Body of pancreas (tissue), 4 donors: ENCODE measurements around the gene OSCP1. TPM values are rescaled to one million over a fixed set of nuclear protein-coding genes. Genes with fewer than 3 reads are reported as not detected.

ENCODE experiments used
- ATAC-seq: fragments of 150-250 bp; one replicate; pipeline ENCODE4 v1.9.1; 2016
- DNase-seq, 4 donors: peaks; one replicate each; pipeline ENCODE4 v3.0.0-alpha.2; 2019
- H3K27ac ChIP-seq, 4 donors: fragments of 200-600 bp; sonication (generic); 1 replicate in 3 of 4; 2 replicates in 1 of 4; pipeline versions ENCODE4 v1.5.1 to v1.6.1; 2016 to 2019; ENCODE audit warnings: mild to moderate bottlenecking in 1 of 4, mixed read lengths in 1 of 4, moderate library complexity in 1 of 4
- H3K27me3 ChIP-seq, 2 donors: fragments of 200-600 bp; sonication (generic); one replicate each; pipeline ENCODE4 v1.6.0; 2016; ENCODE audit warnings: mild to moderate bottlenecking in 1 of 2
- H3K36me3 ChIP-seq, 2 donors: fragments of 200-600 bp; sonication (generic); replicated peaks in 1 of 2; 2 replicates each; pipeline ENCODE4 v1.5.1; 2016; ENCODE audit warnings: low read depth in 2 of 2; ENCODE audit not compliant: insufficient read depth in 1 of 2
- H3K4me1 ChIP-seq: fragments of 200-600 bp; sonication (generic); one replicate; pipeline ENCODE4 v1.6.0; 2016
- H3K4me3 ChIP-seq, 2 donors: fragments of 200-600 bp; sonication (generic); 1 replicate in 1 of 2; 2 replicates in 1 of 2; pipeline ENCODE4 v1.5.1; 2016 to 2019
- H3K9me3 ChIP-seq, 3 donors: fragments of 200-600 bp; sonication (generic); 1 replicate in 2 of 3; 2 replicates in 1 of 3; pipeline ENCODE4 v1.5.1; 2016
- CTCF ChIP-seq, 7 experiments: fragments of 450-650 bp in 4 of 7; fragments of 200-600 bp in 3 of 7; sonication (generic) in 3 of 7; IDR thresholded peaks; one replicate each; pipeline ENCODE4 v1.5.1; 2016 to 2019; ENCODE audit warnings: antibody characterized with exemption in 7 of 7
- POLR2A ChIP-seq, 3 donors: fragments of 450-650 bp; IDR thresholded peaks; one replicate each; pipeline ENCODE4 v1.6.1; 2016; ENCODE audit warnings: antibody characterized with exemption in 3 of 3, mild to moderate bottlenecking in 2 of 3
- WGBS, 2 donors: methylation state at CpG; one replicate each; pipeline ENCODE4 v1.1.5; 2017; 5-methylcytosine and 5-hydroxymethylcytosine counted together
- intact Hi-C: fragments of 100-400 bp; cut with DNase I; formaldehyde crosslinking; loops from one replicate; pipeline ENCODE4 v1.15.1; 2023
- total RNA-seq, 2 donors: library from RNA; depleted of rRNA; stranded (reverse); fragments of >200 nt; gene quantifications; one replicate each; pipeline ENCODE4 v1.1.0, GENCODE V29; 2016

OSCP1 gene
- total RNA-seq, 2 donors from 2014 or later, result 2.0 to 3.9 TPM

DNA sequence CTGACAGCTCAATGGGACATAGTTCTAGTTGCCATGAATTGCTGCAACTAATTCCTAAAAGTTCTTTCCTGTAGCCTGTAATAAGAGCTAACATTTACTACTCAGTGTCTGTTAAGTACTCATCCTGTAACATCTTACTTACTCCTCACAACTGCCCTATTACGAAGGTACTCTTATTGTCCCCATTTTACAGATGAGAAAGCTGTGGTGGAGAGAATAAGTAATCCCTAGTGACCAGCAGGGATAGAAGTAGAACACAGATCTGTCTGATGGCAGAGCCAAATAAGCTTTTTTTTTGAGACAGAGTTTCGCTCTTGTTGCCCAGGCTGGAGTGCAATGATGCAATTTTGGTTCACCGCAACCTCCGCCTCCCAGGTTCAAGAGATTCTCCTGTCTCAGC lies 67.6 kb downstream of the OSCP1 start:
- TF ChIP-seq CTCF (IDR thresholded peaks at IDR 0.05), result no peak
- TF ChIP-seq POLR2A (IDR thresholded peaks at IDR 0.05), result no peak
- no peaks in the 10 kb centered on the region for H3K9me3 ChIP-seq
- peak overlapping the region; percentile 48 to 100 (median 99) for H3K27ac ChIP-seq
- H3K36me3 ChIP-seq, result no peaks in the 10 kb centered on the region
- ATAC-seq (no peak), DNase-seq (no peak)
- 62 to 67% methylated on average over 4 of the region's 4 CpGs for WGBS, 2 donors
- no peak overlapping the region for H3K4me3 ChIP-seq
- H3K27me3 ChIP-seq, result no peaks in the 10 kb centered on the region
- intact Hi-C loops, result no loop called here
- H3K4me1 ChIP-seq, result peaks cover 82% of the 10 kb centered on the region

DNA sequence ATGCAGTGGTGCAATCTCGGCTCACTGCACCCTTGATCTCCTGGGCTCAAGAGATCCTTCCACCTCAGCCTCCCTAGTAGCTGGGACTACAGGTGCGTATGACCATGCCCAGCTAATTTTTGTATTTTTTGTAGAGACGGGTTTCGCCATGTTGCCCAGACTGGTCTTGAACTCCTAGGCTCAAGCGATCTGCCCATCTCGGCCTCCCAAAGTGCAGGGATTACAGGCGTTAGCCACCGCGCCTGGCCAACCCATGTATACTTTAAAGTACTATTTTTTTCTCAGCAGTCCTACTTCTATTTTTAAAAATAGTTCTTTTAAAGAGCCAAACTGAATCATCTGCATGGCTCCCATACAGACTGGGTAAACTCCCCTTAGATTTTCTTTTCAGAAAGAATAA lies 68.0 kb downstream of the OSCP1 start:
- intact Hi-C loops, result no loop called here
- Histone ChIP-seq H3K27ac (peak overlapping the region; percentile 48 to 100 (median 99)), H3K4me1 (peaks cover 83% of the 10 kb centered on the region), H3K4me3 (no peak overlapping the region), H3K9me3 (no peaks in the 10 kb centered on the region), H3K36me3 (no peaks in the 10 kb centered on the region), H3K27me3 (no peaks in the 10 kb centered on the region)
- no peak for TF ChIP-seq POLR2A (IDR thresholded peaks at IDR 0.05)
- TF ChIP-seq CTCF (IDR thresholded peaks at IDR 0.05), result no peak
- ATAC-seq, result no peak
- DNase-seq, result no peak
- 80 to 85% methylated on average over 9 of the region's 9 CpGs for WGBS, 2 donors

- ATAC-seq (no peak), DNase-seq (no peak)
- WGBS, 2 donors, result 86 to 88% methylated on average over 5 of the region's 5 CpGs
- H3K4me1 ChIP-seq, result peaks cover 75% of the 10 kb centered on the region
- H3K4me3 ChIP-seq, result no peak overlapping the region
- peak overlapping the region in 2 of 4 donors; percentile 99 to 100 for H3K27ac ChIP-seq
- H3K9me3 ChIP-seq, result no peaks in the 10 kb centered on the region
- TF ChIP-seq POLR2A (IDR thresholded peaks at IDR 0.05), result no peak
- no peak for TF ChIP-seq CTCF (IDR thresholded peaks at IDR 0.05)
- no peaks in the 10 kb centered on the region for H3K27me3 ChIP-seq
- intact Hi-C loops, result no loop called here
- H3K36me3 ChIP-seq, result no peaks in the 10 kb centered on the region
Observed at GRCh38 chr1:36381405-36381804, 68.8 kb downstream of the OSCP1 start.

DNA sequence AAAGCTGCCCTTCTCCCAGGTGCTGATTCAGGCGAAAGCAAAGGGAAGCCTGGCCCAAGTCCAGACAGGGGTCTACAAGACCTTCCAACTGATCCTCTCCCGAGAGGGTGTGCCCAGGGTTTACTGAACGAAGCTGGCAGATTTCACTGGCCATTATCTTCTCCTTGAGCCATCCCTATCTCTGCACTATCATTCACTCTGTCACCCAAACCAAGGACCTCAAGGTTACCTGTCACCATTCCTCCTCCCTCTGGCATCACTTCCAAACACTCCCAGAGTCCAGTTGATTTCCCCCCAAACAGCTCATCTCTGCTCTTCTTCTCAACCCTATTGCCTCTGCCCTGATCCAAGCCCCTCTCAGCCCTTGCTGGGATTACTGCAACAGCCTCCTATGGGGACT lies 69.5 kb downstream of the OSCP1 start:
- TF ChIP-seq POLR2A (IDR thresholded peaks at IDR 0.05), result no peak
- TF ChIP-seq CTCF (IDR thresholded peaks at IDR 0.05), result no peak
- Histone ChIP-seq H3K36me3 (no peaks in the 10 kb centered on the region), H3K4me3 (no peak overlapping the region), H3K4me1 (peaks cover 77% of the 10 kb centered on the region), H3K9me3 (no peaks in the 10 kb centered on the region), H3K27me3 (no peaks in the 10 kb centered on the region), H3K27ac (peak overlapping the region; percentile 32 to 52 (median 39))
- intact Hi-C loops, result no loop called here
- 37 to 55% methylated on average over 3 of the region's 3 CpGs for WGBS, 2 donors
- ATAC-seq (no peak), DNase-seq (no peak)

- ATAC-seq (no peak), DNase-seq (peak in 2 of 4 donors; percentile 46 to 64)
- Histone ChIP-seq H3K36me3 (no peaks in the 10 kb centered on the region), H3K9me3 (no peaks in the 10 kb centered on the region), H3K4me1 (peaks cover 83% of the 10 kb centered on the region), H3K27ac (peak overlapping the region; percentile 32 to 52 (median 39)), H3K4me3 (no peak overlapping the region), H3K27me3 (no peaks in the 10 kb centered on the region)
- whole genome bisulfite sequencing, 2 donors, result 14 to 23% methylated on average over 5 of the region's 5 CpGs
- intact Hi-C loops, result no loop called here
- TF ChIP-seq CTCF (IDR thresholded peaks at IDR 0.05), result no peak
- TF ChIP-seq POLR2A (IDR thresholded peaks at IDR 0.05), result no peak
Observed at GRCh38 chr1:36380143-36380619, 70.1 kb downstream of the OSCP1 start.
